ENCODE data around the gene CPLX1.

GRCh38 chr4:837772-838171, 11.8 kb upstream of the CPLX1 start:
- TF ChIP-seq CTCF (IDR thresholded peaks at IDR 0.05) = no peak
- no peak for TF ChIP-seq POLR2A (IDR thresholded peaks at IDR 0.05)
